ENCODE results near the gene IL17A. TPM values are rescaled to one million over a fixed set of nuclear protein-coding genes. Genes with fewer than 3 reads are reported as not detected.

Gene IL17A
- total and polyA plus RNA-seq, 12 donors, result not detected

GRCh38 chr6:52207066-52207465 is 20.9 kb downstream of the IL17A start:
- no peak for DNase-seq
- 96 to 97% methylated on average over 2 of the region's 2 CpGs for WGBS, 2 donors
- Histone ChIP-seq H3K9me3 (peaks cover 0 to 6% (median 0%) of the 10 kb centered on the region in 11 donors), H3K36me3 (no peaks in the 10 kb centered on the region), H3K4me3 (no peak overlapping the region), H3K27me3 (peaks cover 0 to 3% (median 0%) of the 10 kb centered on the region in 7 donors), H3K4me1 (peaks cover 0 to 5% (median 0%) of the 10 kb centered on the region in 9 donors), H3K27ac (no peak overlapping the region)
- ATAC-seq, result no peak
- no peak for TF ChIP-seq CTCF (IDR thresholded peaks at IDR 0.05)
- intact Hi-C loops (cut with DNase I), result no loop called here

- H3K36me3 ChIP-seq, result no peaks in the 10 kb centered on the region
- TF ChIP-seq CTCF (IDR thresholded peaks at IDR 0.05), result no peak
- peaks cover 0 to 5% (median 0%) of the 10 kb centered on the region in 9 donors for H3K4me1 ChIP-seq
- ATAC-seq (peak in 6 of 8 donors; percentile 33 to 92 (median 54)), DNase-seq (no peak)
- 64 to 71% methylated on average over 3 of the region's 3 CpGs for WGBS, 2 donors
- peak overlapping the region in 3 of 10 donors; percentile 41 to 70 (median 48) for H3K27ac ChIP-seq
- no peak overlapping the region for H3K4me3 ChIP-seq
- H3K27me3 ChIP-seq, result peaks cover 0 to 8% (median 0%) of the 10 kb centered on the region in 7 donors
- H3K9me3 ChIP-seq, result peaks cover 0 to 4% (median 0%) of the 10 kb centered on the region in 11 donors
- intact Hi-C loops (cut with DNase I), result no loop called here
Observed at GRCh38 chr6:52208612-52209011, 22.4 kb downstream of the IL17A start.

GRCh38 chr6:52209770-52210169 is 23.6 kb downstream of the IL17A start:
- no peak for DNase-seq
- Histone ChIP-seq H3K27ac (no peak overlapping the region), H3K4me1 (peaks cover 0 to 5% (median 0%) of the 10 kb centered on the region in 9 donors), H3K4me3 (no peak overlapping the region), H3K9me3 (peaks cover 0 to 4% (median 0%) of the 10 kb centered on the region in 11 donors), H3K36me3 (no peaks in the 10 kb centered on the region), H3K27me3 (peaks cover 0 to 8% (median 0%) of the 10 kb centered on the region in 7 donors)
- no peak for ATAC-seq
- intact Hi-C loops (cut with DNase I), result no loop called here
- 64 to 76% methylated on average over 2 of the region's 2 CpGs for WGBS, 2 donors
- no peak for TF ChIP-seq CTCF (IDR thresholded peaks at IDR 0.05)

GRCh38 chr6:52210227-52210626 is 24.1 kb downstream of the IL17A start:
- H3K9me3 ChIP-seq, result peaks cover 0 to 4% (median 0%) of the 10 kb centered on the region in 11 donors
- no peak overlapping the region for H3K4me3 ChIP-seq
- no peak overlapping the region for H3K27ac ChIP-seq
- H3K4me1 ChIP-seq, result peaks cover 0 to 5% (median 0%) of the 10 kb centered on the region in 9 donors
- peaks cover 0 to 8% (median 0%) of the 10 kb centered on the region in 7 donors for H3K27me3 ChIP-seq
- intact Hi-C loops (cut with DNase I), result no loop called here
- TF ChIP-seq CTCF (IDR thresholded peaks at IDR 0.05), result no peak
- DNase-seq (no peak), ATAC-seq (no peak)
- no peaks in the 10 kb centered on the region for H3K36me3 ChIP-seq
- 61 to 73% methylated on average over 2 of the region's 2 CpGs for WGBS, 2 donors
